Nephron (organoid): ENCODE results near the gene TRIO.

Experiments used
- H3K27ac Mint-ChIP-seq, 3 experiments: 2 replicates each; pipeline ENCODE4 v1.8.0; 2020; ENCODE audit warnings: mixed read lengths in 3 of 3, mild to moderate bottlenecking in 2 of 3, moderate library complexity in 1 of 3
- H3K27me3 Mint-ChIP-seq: 2 replicates; pipeline ENCODE4 v1.8.0; 2021; ENCODE audit warnings: low read depth, mild to moderate bottlenecking, moderate library complexity, mixed read lengths
- H3K36me3 Mint-ChIP-seq: 2 replicates; pipeline ENCODE4 v1.8.0; 2020; ENCODE audit warnings: low read depth, mixed read lengths
- H3K4me1 Mint-ChIP-seq: 2 replicates; pipeline ENCODE4 v1.8.0; 2020; ENCODE audit warnings: mixed read lengths
- H3K4me3 Mint-ChIP-seq, 3 experiments: 2 replicates each; pipeline ENCODE4 v1.8.0; 2020; ENCODE audit warnings: mild to moderate bottlenecking in 3 of 3, mixed read lengths in 3 of 3, moderate library complexity in 2 of 3
- H3K9me3 Mint-ChIP-seq: 2 replicates; pipeline ENCODE4 v1.8.0; 2020; ENCODE audit warnings: mixed read lengths
- TF ChIP-seq, protein P1 (sequence below), 3 experiments: fragments of 200-600 bp; sonication (generic); IDR thresholded peaks; one replicate each; pipeline ENCODE4 v1.5.0; 2021; ENCODE audit warnings: antibody characterized with exemption in 3 of 3; ENCODE audit not compliant: unreplicated experiment in 3 of 3

TRIO gene

DNA sequence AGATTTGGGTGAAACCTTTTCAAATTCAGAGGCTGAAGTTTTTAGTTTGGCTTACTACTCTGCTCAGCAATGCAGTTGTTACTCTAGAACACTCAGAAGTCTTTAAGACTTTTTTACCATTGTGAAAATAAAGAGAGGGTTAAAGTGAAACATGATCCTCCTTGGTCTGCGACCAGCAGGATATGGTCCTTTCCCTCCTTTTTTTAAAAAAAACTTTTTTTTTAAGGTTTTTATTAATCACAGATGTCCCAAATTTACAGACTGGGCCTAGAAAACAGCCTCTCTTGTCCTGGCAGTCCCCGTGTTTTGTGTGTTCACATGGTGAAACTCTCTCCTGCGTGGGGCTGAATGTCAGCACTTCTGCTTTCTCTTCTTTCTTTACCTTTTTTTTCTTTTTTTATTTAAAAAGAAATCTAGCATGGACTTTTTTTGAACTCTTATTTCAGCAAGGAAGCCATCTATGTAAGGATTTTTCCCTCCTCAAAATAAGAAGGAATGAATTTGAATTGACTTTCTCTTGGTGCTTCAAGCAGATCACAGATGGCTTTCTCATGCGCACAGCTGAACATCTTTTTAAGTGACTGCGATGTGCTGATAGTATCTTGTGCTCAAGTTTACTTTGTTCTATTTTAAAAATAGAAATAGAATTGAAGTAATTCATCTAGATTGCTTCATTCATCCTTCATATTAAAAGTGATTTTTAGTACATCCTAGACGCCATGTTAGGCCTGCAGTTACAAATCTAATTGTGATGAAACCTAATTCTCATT, 309.7 kb downstream of the TRIO start:
- H3K27ac Mint-ChIP-seq = peak overlapping the region; percentile 91 to 97 (median 94)
- peak overlapping the region in 1 of 3 experiments; percentile 63 for H3K4me3 Mint-ChIP-seq
- TF ChIP-seq, protein P1, sequence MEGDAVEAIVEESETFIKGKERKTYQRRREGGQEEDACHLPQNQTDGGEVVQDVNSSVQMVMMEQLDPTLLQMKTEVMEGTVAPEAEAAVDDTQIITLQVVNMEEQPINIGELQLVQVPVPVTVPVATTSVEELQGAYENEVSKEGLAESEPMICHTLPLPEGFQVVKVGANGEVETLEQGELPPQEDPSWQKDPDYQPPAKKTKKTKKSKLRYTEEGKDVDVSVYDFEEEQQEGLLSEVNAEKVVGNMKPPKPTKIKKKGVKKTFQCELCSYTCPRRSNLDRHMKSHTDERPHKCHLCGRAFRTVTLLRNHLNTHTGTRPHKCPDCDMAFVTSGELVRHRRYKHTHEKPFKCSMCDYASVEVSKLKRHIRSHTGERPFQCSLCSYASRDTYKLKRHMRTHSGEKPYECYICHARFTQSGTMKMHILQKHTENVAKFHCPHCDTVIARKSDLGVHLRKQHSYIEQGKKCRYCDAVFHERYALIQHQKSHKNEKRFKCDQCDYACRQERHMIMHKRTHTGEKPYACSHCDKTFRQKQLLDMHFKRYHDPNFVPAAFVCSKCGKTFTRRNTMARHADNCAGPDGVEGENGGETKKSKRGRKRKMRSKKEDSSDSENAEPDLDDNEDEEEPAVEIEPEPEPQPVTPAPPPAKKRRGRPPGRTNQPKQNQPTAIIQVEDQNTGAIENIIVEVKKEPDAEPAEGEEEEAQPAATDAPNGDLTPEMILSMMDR (IDR thresholded peaks at IDR 0.05; ENCODE audit: unreplicated experiment in 3 of 3) = no peak
- peaks cover 42% of the 10 kb centered on the region for H3K36me3 Mint-ChIP-seq
- H3K27me3 Mint-ChIP-seq = no peaks in the 10 kb centered on the region
- no peaks in the 10 kb centered on the region for H3K9me3 Mint-ChIP-seq
- peaks cover 78% of the 10 kb centered on the region for H3K4me1 Mint-ChIP-seq

DNA sequence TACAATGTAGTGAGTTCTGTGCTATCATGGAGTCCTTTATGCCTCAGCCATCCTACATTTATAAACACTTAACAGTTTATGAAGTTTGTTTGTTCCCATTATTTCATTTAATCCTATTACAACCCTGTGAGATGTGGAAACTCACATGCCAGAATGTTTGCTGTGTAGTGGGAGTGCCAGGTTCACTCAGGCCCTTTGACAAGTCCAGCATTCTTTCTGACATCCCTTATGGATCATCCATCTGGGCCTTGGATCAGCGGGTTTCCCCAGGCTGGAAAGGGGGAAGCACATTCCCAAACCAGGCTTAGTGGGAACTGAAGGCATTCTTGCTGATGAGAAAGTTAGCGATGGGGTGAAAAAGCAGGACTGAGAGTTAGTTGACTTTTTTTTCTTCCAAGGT, 310.3 kb downstream of the TRIO start:
- Mint-ChIP-seq H3K27ac (peak overlapping the region; percentile 91 to 97 (median 94)), H3K9me3 (no peaks in the 10 kb centered on the region), H3K4me1 (peaks cover 78% of the 10 kb centered on the region), H3K27me3 (peaks cover 4% of the 10 kb centered on the region), H3K4me3 (peak overlapping the region in 1 of 3 experiments; percentile 9), H3K36me3 (peaks cover 42% of the 10 kb centered on the region)
- TF ChIP-seq, protein P1 (IDR thresholded peaks at IDR 0.05; ENCODE audit: unreplicated experiment in 3 of 3) = no peak

DNA sequence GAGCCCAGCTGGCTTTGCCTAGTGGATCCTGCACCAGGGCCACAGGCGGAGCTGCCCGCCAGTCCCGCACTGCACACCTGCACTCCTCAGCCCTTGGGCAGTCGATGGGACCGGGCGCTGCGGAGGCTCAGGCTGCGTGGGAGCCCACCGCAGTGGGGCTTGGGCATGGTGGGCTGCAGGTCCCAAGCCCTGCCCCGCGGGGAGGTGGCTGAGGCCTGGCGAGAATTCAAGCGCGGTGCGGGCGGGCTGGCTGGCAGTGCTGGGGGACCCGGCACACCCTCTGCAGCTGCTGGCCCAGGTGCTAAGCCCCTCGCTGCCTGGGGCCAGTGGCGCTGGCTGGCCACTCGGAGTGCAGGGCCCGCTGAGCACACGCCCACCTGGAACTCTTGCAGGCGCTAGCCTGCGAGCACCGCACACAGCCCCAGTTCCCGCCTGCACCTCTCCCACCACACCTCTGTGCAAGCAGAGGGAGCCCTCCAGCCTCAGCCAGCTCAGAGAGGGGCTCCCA, 312.7 kb downstream of the TRIO start:
- TF ChIP-seq, protein P1 (IDR thresholded peaks at IDR 0.05; ENCODE audit: unreplicated experiment in 3 of 3) = no peak
- Mint-ChIP-seq H3K4me3 (no peak overlapping the region), H3K27me3 (peaks cover 4% of the 10 kb centered on the region), H3K9me3 (no peaks in the 10 kb centered on the region), H3K27ac (no peak overlapping the region), H3K36me3 (peaks cover 46% of the 10 kb centered on the region), H3K4me1 (peaks cover 61% of the 10 kb centered on the region)

DNA sequence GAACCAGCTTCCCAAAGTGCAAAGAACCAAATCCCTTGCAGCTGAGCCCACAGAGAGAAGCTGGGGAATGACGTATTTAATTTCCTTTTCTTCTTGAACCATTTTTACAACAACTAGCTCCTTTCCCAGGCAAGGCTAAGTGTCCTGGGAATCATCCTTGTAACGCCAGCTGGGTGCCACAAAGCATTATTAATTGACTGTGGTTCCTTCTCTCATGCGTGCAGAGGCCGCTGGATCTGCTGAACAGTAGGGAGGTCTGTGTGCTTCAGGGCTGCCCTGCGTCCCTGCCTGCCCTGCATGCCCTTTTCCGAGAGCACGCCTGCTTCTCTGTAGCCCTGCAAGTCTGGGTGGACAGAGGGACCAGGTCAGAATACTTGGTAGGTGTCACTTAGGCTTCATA, 314.3 kb downstream of the TRIO start:
- Mint-ChIP-seq H3K9me3 (no peaks in the 10 kb centered on the region), H3K36me3 (peaks cover 55% of the 10 kb centered on the region), H3K27ac (peak overlapping the region; percentile 19 to 86 (median 83)), H3K27me3 (peaks cover 4% of the 10 kb centered on the region), H3K4me1 (peaks cover 54% of the 10 kb centered on the region), H3K4me3 (no peak overlapping the region)
- TF ChIP-seq, protein P1 (IDR thresholded peaks at IDR 0.05; ENCODE audit: unreplicated experiment in 3 of 3) = no peak

DNA sequence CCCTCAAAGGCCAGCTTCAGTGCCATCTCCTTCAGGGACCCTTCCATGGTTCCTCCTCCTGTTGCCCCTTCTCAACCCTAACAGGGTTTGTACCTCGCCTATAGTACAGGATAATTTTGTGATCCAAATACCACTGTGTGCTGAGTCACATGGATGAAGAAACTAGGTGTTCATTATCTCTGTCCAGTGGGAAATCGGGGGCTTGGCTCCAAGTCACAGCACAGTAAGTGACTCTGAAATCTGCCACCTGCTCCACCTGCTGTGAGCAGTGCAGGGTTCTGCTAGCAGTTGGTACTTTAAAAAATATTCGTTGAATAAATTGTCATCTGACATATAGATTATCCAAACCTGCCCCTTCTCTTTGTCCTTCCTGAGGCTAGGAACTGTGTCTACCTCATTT, 315.3 kb downstream of the TRIO start:
- no peak overlapping the region for H3K4me3 Mint-ChIP-seq
- peaks cover 4% of the 10 kb centered on the region for H3K27me3 Mint-ChIP-seq
- TF ChIP-seq, protein P1 (IDR thresholded peaks at IDR 0.05; ENCODE audit: unreplicated experiment in 3 of 3) = no peak
- peaks cover 54% of the 10 kb centered on the region for H3K4me1 Mint-ChIP-seq
- no peaks in the 10 kb centered on the region for H3K9me3 Mint-ChIP-seq
- peaks cover 62% of the 10 kb centered on the region for H3K36me3 Mint-ChIP-seq
- peak overlapping the region; percentile 19 to 86 (median 83) for H3K27ac Mint-ChIP-seq
